Right atrium auricular region (tissue), 2 donors: ENCODE measurements around the gene GUCY2F. TPM values are rescaled to one million over a fixed set of nuclear protein-coding genes. Genes with fewer than 3 reads are reported as not detected.

Experiments used
- DNase-seq: peaks from one replicate; pipeline ENCODE4 v3.0.0-alpha.2; 2019; ENCODE audit warnings: low spot score
- H3K27ac ChIP-seq, 2 donors: fragments of 200-600 bp; sonication (generic); 1 replicate in 1 of 2; 2 replicates in 1 of 2; pipeline ENCODE4 v1.5.1; 2016 to 2019
- H3K27me3 ChIP-seq, 2 donors: fragments of 200-600 bp; sonication (generic); one replicate each; pipeline versions ENCODE4 v1.5.1 to v1.6.0; 2017 to 2019
- H3K36me3 ChIP-seq: fragments of 200-600 bp; sonication (generic); one replicate; pipeline ENCODE4 v1.5.1; 2016
- H3K4me1 ChIP-seq, 2 donors: fragments of 200-600 bp; sonication (generic); one replicate each; pipeline versions ENCODE4 v1.5.1 to v1.6.0; 2017 to 2019
- H3K4me3 ChIP-seq, 2 donors: fragments of 200-600 bp; sonication (generic); 1 replicate in 1 of 2; 2 replicates in 1 of 2; pipeline ENCODE4 v1.5.1; 2017 to 2019; ENCODE audit warnings: mild to moderate bottlenecking in 1 of 2, moderate library complexity in 1 of 2
- H3K9me3 ChIP-seq, 2 donors: fragments of 200-600 bp; sonication (generic); one replicate each; pipeline ENCODE4 v1.5.1; 2019
- total RNA-seq, 2 donors: library from RNA; depleted of rRNA; stranded (reverse); fragments of >200 nt; gene quantifications; one replicate each; pipeline ENCODE4 v1.1.0, GENCODE V29; 2016
- TF ChIP-seq, protein P1 (sequence below), 2 donors: fragments of 200-600 bp; sonication (generic); IDR thresholded peaks; one replicate each; pipeline ENCODE4 v1.5.1; 2019; ENCODE audit warnings: antibody characterized with exemption in 2 of 2

The GUCY2F gene
- total RNA-seq, 2 donors from 2014 or later, result not detected

DNA sequence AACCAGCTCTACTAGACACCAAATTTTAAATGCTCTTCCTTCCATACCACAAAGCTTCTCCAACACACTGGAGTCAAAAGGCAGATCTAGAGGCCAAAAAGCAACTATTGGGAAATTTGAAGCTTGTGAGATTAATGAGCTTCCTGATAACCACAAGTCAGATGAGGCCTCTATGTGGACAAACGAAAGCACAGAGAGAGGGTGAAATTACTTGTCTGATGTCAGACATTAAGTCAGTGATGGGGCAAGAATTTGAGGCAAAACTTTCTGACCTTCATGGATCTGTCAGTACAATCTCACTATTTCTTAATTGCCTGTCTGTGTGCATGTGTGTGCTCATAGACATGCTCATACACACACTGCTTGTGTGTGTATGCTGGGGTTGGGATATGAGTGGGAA is 103.6 kb downstream of the GUCY2F start:
- DNase-seq, result no peak
- TF ChIP-seq, protein P1, sequence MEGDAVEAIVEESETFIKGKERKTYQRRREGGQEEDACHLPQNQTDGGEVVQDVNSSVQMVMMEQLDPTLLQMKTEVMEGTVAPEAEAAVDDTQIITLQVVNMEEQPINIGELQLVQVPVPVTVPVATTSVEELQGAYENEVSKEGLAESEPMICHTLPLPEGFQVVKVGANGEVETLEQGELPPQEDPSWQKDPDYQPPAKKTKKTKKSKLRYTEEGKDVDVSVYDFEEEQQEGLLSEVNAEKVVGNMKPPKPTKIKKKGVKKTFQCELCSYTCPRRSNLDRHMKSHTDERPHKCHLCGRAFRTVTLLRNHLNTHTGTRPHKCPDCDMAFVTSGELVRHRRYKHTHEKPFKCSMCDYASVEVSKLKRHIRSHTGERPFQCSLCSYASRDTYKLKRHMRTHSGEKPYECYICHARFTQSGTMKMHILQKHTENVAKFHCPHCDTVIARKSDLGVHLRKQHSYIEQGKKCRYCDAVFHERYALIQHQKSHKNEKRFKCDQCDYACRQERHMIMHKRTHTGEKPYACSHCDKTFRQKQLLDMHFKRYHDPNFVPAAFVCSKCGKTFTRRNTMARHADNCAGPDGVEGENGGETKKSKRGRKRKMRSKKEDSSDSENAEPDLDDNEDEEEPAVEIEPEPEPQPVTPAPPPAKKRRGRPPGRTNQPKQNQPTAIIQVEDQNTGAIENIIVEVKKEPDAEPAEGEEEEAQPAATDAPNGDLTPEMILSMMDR (IDR thresholded peaks at IDR 0.05), result no peak
- H3K36me3 ChIP-seq, result no peaks in the 10 kb centered on the region

GRCh38 chrX:109374262-109374960 is 107.5 kb downstream of the GUCY2F start:
- no peak overlapping the region for H3K27ac ChIP-seq
- no peak overlapping the region for H3K4me3 ChIP-seq
- H3K9me3 ChIP-seq, result no peaks in the 10 kb centered on the region
- H3K36me3 ChIP-seq, result no peaks in the 10 kb centered on the region
- DNase-seq, result no peak
- TF ChIP-seq, protein P1 (IDR thresholded peaks at IDR 0.05), result no peak
- H3K27me3 ChIP-seq, result no peaks in the 10 kb centered on the region
- no peaks in the 10 kb centered on the region for H3K4me1 ChIP-seq

More for the DNA sequence above, 103.6 kb downstream of the GUCY2F start:
- no peaks in the 10 kb centered on the region for H3K27me3 ChIP-seq
- H3K4me3 ChIP-seq, result no peak overlapping the region
- H3K9me3 ChIP-seq, result no peaks in the 10 kb centered on the region
- no peak overlapping the region for H3K27ac ChIP-seq
- no peaks in the 10 kb centered on the region for H3K4me1 ChIP-seq

DNA sequence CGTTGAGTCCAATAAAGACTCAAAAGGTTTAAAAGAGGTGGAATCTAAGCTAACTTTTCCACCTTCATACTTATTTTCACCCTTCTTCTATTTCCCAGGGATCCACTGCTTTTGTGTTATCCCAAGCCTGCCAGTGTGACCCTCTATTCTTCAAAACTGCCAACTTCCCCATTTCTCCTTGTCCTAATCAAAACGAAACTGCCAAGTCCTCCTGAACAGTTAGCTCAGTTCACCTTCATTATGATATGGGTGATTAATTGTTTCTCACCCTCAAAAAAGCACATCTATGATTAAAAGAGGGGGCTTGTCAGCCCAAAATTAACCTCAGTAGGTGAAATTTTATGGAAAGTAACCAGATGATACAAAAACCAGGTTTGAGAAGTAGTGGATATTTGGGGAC is 108.4 kb downstream of the GUCY2F start:
- no peak for DNase-seq
- Histone ChIP-seq H3K9me3 (no peaks in the 10 kb centered on the region), H3K4me1 (no peaks in the 10 kb centered on the region), H3K4me3 (no peak overlapping the region), H3K27me3 (no peaks in the 10 kb centered on the region), H3K27ac (no peak overlapping the region), H3K36me3 (no peaks in the 10 kb centered on the region)
- TF ChIP-seq, protein P1 (IDR thresholded peaks at IDR 0.05), result no peak

DNA sequence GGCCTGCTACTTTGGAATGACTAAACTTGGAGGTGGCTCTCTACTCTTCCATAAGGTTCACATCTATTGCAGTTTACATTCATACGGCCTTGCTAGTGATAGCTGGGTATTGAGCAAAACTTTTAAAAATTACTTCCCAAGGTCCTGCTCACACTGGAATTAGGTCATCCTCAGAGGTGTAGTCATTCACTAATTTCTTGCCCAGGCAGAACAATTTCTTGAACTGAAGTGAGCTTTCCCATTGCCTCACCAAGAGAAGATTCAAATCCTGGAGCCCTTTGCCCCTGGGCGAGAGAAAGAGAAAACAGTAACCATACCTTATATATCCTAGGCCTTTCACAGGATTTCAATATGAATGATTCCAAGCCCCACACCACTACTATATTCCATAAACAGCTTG is 109.2 kb downstream of the GUCY2F start:
- DNase-seq, result no peak
- Histone ChIP-seq H3K4me1 (no peaks in the 10 kb centered on the region), H3K36me3 (no peaks in the 10 kb centered on the region), H3K27ac (no peak overlapping the region), H3K9me3 (no peaks in the 10 kb centered on the region), H3K27me3 (no peaks in the 10 kb centered on the region), H3K4me3 (no peak overlapping the region)
- TF ChIP-seq, protein P1 (IDR thresholded peaks at IDR 0.05), result no peak

- no peak overlapping the region for H3K27ac ChIP-seq
- no peaks in the 10 kb centered on the region for H3K36me3 ChIP-seq
- H3K9me3 ChIP-seq, result no peaks in the 10 kb centered on the region
- H3K27me3 ChIP-seq, result no peaks in the 10 kb centered on the region
- no peak overlapping the region for H3K4me3 ChIP-seq
- TF ChIP-seq, protein P1 (IDR thresholded peaks at IDR 0.05), result no peak
- DNase-seq, result no peak
- H3K4me1 ChIP-seq, result no peaks in the 10 kb centered on the region
Measured at GRCh38 chrX:109372291-109372690, 109.6 kb downstream of the GUCY2F start.

DNA sequence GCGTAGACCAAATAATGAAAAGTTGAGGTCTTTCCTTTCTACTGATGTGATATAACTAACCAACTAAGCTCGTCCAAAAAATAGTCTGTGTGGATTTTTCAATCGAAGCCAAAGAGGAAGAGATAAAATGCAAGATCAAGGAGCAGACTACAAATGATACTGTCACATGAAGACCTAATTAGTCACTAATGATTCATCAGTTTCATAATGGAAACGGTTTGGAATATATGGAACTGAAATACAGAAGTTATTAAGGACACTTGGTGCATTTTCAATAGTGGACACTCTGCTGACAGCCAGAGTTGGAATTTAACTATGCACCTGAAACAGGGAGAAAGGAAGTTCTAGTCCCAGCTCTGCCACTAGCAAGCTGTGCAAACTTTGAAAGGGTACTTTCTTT is 119.8 kb downstream of the GUCY2F start:
- no peak for DNase-seq
- Histone ChIP-seq H3K27me3 (no peaks in the 10 kb centered on the region), H3K9me3 (peaks cover 0 to 14% of the 10 kb centered on the region in 2 donors), H3K27ac (no peak overlapping the region), H3K36me3 (no peaks in the 10 kb centered on the region), H3K4me3 (no peak overlapping the region), H3K4me1 (no peaks in the 10 kb centered on the region)
- TF ChIP-seq, protein P1 (IDR thresholded peaks at IDR 0.05), result no peak
